Smooth muscle cell (in vitro differentiated cells): Measurements from ENCODE around the gene NTM. TPM values are rescaled to one million over a fixed set of nuclear protein-coding genes. Genes with fewer than 3 reads are reported as not detected.
A peak's percentile ranks its signal among the peaks of the same experiment; 100 is the strongest.

Experiments used
- DNase-seq: peaks from one replicate; lab custom pipeline; 2025; ENCODE audit not compliant: unreplicated experiment; lab: John Stamatoyannopoulos, UW
- H2AFZ ChIP-seq: fragments of 200-600 bp; sonication (generic); 2 replicates; pipeline ENCODE4 v1.6.0; 2016; ENCODE audit warnings: antibody characterized with exemption, low read depth, mild to moderate bottlenecking
- H3F3A ChIP-seq: fragments of 200-600 bp; sonication (generic); 2 replicates; pipeline ENCODE4 v1.6.0; 2017; ENCODE audit warnings: antibody characterized with exemption, low read depth
- H3K27ac ChIP-seq: fragments of 200-600 bp; sonication (generic); 2 replicates; pipeline ENCODE4 v1.5.1; 2016; ENCODE audit warnings: low read depth, mild to moderate bottlenecking
- H3K27me3 ChIP-seq: fragments of 200-600 bp; sonication (generic); 2 replicates; pipeline ENCODE4 v1.6.1; 2016; ENCODE audit warnings: low read depth, mild to moderate bottlenecking
- H3K36me3 ChIP-seq: fragments of 200-600 bp; sonication (generic); 2 replicates; pipeline ENCODE4 v1.5.1; 2016; ENCODE audit warnings: low read depth
- H3K4me1 ChIP-seq: fragments of 200-600 bp; sonication (generic); 2 replicates; pipeline ENCODE4 v1.5.1; 2016; ENCODE audit warnings: low read depth
- H3K4me2 ChIP-seq: fragments of 200-600 bp; sonication (generic); 2 replicates; pipeline ENCODE4 v1.6.0; 2016; ENCODE audit warnings: mild to moderate bottlenecking
- H3K4me3 ChIP-seq: fragments of 200-600 bp; sonication (generic); 2 replicates; pipeline ENCODE4 v1.5.1; 2016; ENCODE audit warnings: mild to moderate bottlenecking
- H3K79me2 ChIP-seq: fragments of 200-600 bp; sonication (generic); 2 replicates; pipeline ENCODE4 v1.6.0; 2016; ENCODE audit warnings: low read depth, mild to moderate bottlenecking
- H3K9ac ChIP-seq: fragments of 200-600 bp; sonication (generic); 2 replicates; pipeline ENCODE4 v1.6.0; 2016; ENCODE audit warnings: low read depth
- H3K9me3 ChIP-seq: fragments of 200-600 bp; sonication (generic); replicated peaks from 2 replicates; pipeline ENCODE4 v1.5.1; 2016; ENCODE audit warnings: low read depth
- H4K20me1 ChIP-seq: fragments of 200-600 bp; sonication (generic); 2 replicates; pipeline ENCODE4 v1.6.0; 2016; ENCODE audit warnings: low read depth
- WGBS: methylation state at CpG from one replicate; pipeline ENCODE4 v1.1.7; 2016; ENCODE audit warnings: low lambda C conversion rate; 5-methylcytosine and 5-hydroxymethylcytosine counted together
- polyA plus RNA-seq: library from polyadenylated mRNA; unstranded; fragments of >200 nt; fragmentation: Nextera tagmentation; extraction: Ambion mirVana; gene quantifications from 2 replicates; pipeline ENCODE4 v1.2.1, GENCODE V29; 2016
- total RNA-seq: library from RNA; depleted of rRNA; stranded (reverse); fragments of >200 nt; gene quantifications from 2 replicates; pipeline ENCODE4 v1.2.3, GENCODE V29; 2014
- TF ChIP-seq, protein P1 (sequence below): fragments of 200-600 bp; sonication (generic); IDR thresholded peaks from 2 replicates; pipeline ENCODE4 v1.5.1; 2017; ENCODE audit warnings: borderline replicate concordance, mild to moderate bottlenecking, antibody characterized with exemption; ENCODE audit not compliant: insufficient read depth, poor library complexity, severe bottlenecking

The NTM gene
- total and polyA plus RNA-seq, 2 experiments from 2014 or later, result 68.9 to 123 TPM

DNA sequence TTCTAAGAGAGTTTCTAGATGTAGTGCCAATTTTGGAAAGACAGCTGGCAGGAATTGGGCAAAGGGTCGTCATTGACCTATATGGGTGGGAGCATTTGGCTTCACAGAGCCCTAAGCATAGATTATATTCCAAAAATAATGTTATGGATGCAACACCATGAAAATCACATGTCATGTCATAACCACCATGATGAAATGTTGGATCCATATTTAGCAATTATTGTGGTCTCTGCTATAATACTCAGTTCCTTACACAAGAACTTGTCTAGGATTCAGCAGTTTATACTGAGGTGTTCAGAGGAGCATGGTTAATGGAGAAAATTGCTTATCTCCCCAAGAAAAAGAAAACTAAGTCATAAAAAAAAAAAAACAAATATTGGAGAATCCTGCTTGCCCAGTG, 31.6 kb downstream of the NTM start:
- TF ChIP-seq, protein P1, sequence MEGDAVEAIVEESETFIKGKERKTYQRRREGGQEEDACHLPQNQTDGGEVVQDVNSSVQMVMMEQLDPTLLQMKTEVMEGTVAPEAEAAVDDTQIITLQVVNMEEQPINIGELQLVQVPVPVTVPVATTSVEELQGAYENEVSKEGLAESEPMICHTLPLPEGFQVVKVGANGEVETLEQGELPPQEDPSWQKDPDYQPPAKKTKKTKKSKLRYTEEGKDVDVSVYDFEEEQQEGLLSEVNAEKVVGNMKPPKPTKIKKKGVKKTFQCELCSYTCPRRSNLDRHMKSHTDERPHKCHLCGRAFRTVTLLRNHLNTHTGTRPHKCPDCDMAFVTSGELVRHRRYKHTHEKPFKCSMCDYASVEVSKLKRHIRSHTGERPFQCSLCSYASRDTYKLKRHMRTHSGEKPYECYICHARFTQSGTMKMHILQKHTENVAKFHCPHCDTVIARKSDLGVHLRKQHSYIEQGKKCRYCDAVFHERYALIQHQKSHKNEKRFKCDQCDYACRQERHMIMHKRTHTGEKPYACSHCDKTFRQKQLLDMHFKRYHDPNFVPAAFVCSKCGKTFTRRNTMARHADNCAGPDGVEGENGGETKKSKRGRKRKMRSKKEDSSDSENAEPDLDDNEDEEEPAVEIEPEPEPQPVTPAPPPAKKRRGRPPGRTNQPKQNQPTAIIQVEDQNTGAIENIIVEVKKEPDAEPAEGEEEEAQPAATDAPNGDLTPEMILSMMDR, result no peak
- Histone ChIP-seq H3K9ac (no peak overlapping the region), H3K27ac (no peak overlapping the region), H3K4me1 (no peaks in the 10 kb centered on the region), H3K36me3 (no peaks in the 10 kb centered on the region), H4K20me1 (no peaks in the 10 kb centered on the region), H3K4me2 (no peak overlapping the region), H3K4me3 (no peak overlapping the region), H3F3A (no peaks in the 10 kb centered on the region), H3K9me3 (no peaks in the 10 kb centered on the region), H2AFZ (no peak overlapping the region), H3K27me3 (peaks cover 47% of the 10 kb centered on the region), H3K79me2 (no peaks in the 10 kb centered on the region)
- 80% methylated on average over 1 of the region's 1 CpG for WGBS
- no peak for DNase-seq

DNA sequence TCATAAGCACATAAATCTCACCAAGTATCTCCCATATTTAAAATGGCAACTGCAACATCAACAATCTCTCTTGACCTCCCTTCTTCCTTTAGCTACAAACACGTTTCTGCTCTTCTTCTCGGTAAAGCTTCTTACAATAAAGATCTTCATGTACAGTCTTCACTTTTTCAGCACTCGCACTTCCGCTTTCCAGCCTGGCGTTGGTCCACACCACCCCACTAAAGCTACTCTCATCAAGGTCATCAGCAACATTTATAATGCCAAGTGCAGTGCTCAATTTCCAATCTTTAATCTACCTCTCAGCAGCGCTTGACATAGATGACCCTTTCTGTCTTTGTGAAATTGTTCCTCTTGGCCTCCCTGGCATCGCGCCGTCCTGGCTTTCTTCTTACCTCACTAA, 33.6 kb downstream of the NTM start:
- TF ChIP-seq, protein P1, result no peak
- no peaks in the 10 kb centered on the region for H3K9me3 ChIP-seq
- H2AFZ ChIP-seq, result no peak overlapping the region
- WGBS, result 93% methylated on average over 9 of the region's 9 CpGs
- DNase-seq, result no peak
- H3K36me3 ChIP-seq, result no peaks in the 10 kb centered on the region
- H4K20me1 ChIP-seq, result no peaks in the 10 kb centered on the region
- H3K27me3 ChIP-seq, result peaks cover 47% of the 10 kb centered on the region
- H3K79me2 ChIP-seq, result no peaks in the 10 kb centered on the region
- no peak overlapping the region for H3K9ac ChIP-seq
- no peaks in the 10 kb centered on the region for H3F3A ChIP-seq
- no peak overlapping the region for H3K4me2 ChIP-seq
- no peaks in the 10 kb centered on the region for H3K4me1 ChIP-seq
- no peak overlapping the region for H3K4me3 ChIP-seq
- H3K27ac ChIP-seq, result no peak overlapping the region

DNA sequence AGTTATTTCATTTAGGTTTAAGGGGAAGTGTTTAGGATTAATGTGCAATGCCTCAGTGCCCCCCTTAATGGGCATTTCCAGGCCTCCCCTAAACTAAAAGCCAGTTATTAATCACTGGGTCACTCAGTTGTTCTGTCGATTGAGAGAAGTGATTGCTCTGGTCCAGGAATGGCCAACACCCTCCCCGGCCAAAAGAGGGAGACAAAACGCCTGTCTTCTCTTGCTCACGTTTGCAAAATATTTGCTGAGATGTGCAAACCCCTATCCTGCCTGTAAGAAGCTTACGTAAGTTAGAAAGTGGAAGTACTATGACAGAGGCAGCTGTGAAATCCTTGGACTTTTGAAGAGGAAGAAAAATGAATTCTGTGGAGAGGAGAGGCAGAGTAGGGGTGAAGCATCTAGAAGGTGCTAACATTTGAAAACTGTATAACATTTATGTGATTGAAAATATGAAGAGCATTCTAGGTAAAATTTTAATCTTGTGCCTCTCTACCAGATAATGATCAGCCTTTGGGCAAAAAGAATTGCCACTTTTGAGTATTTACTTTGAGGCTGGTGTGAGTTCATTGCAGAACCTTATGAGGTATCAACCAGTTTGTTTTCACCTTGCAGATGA, 37.7 kb downstream of the NTM start:
- 26% methylated on average over 5 of the region's 5 CpGs for WGBS
- no peaks in the 10 kb centered on the region for H3K79me2 ChIP-seq
- H3K36me3 ChIP-seq, result no peaks in the 10 kb centered on the region
- no peaks in the 10 kb centered on the region for H3K4me1 ChIP-seq
- no peaks in the 10 kb centered on the region for H4K20me1 ChIP-seq
- no peak overlapping the region for H3K4me3 ChIP-seq
- peaks cover 40% of the 10 kb centered on the region for H3K27me3 ChIP-seq
- H2AFZ ChIP-seq, result no peak overlapping the region
- no peak for DNase-seq
- H3K4me2 ChIP-seq, result no peak overlapping the region
- H3K9ac ChIP-seq, result no peak overlapping the region
- no peak overlapping the region for H3K27ac ChIP-seq
- no peaks in the 10 kb centered on the region for H3F3A ChIP-seq
- no peaks in the 10 kb centered on the region for H3K9me3 ChIP-seq
- TF ChIP-seq, protein P1, result peak; percentile 60

DNA sequence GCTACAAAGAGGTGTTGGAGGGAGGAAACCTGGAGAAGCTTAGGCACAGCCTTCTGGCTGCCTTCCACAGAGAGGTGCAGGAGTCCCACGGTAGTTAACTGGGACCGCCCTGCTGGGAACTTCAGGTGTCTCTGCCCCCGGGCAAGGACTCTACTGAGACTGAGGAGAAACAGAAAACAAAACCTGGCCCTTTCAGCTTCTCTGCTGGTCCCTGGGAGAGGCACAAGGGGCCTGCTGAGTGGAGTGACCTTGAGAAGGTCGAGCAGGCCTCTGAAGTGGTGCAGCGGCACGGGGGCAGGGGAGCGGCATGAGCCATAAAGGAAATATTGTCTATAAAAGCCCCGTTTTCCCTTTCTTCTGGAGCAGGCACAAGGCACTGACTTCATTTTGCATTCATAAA, 38.9 kb downstream of the NTM start:
- Histone ChIP-seq H3K27ac (no peak overlapping the region), H3K27me3 (peaks cover 29% of the 10 kb centered on the region), H3K79me2 (no peaks in the 10 kb centered on the region), H3F3A (no peaks in the 10 kb centered on the region), H2AFZ (no peak overlapping the region), H3K36me3 (no peaks in the 10 kb centered on the region), H3K4me3 (no peak overlapping the region), H3K4me1 (no peaks in the 10 kb centered on the region), H4K20me1 (no peaks in the 10 kb centered on the region), H3K4me2 (no peak overlapping the region), H3K9me3 (no peaks in the 10 kb centered on the region), H3K9ac (no peak overlapping the region)
- TF ChIP-seq, protein P1, result no peak
- DNase-seq, result no peak
- WGBS, result 76% methylated on average over 8 of the region's 8 CpGs
